CD4-positive, alpha-beta T cell (primary cell): ENCODE data around the gene FYN. TPM values are rescaled to one million over a fixed set of nuclear protein-coding genes. Genes with fewer than 3 reads are reported as not detected.

ENCODE experiments used
- ATAC-seq: fragments of 200-7000 bp; cut with Tn5 transposase; one replicate; pipeline ENCODE4 v1.10.0; 2022; ENCODE audit warnings: mild to moderate bottlenecking; ENCODE audit not compliant: poor library complexity
- CTCF ChIA-PET: fragments of 350-600 bp; sonication (Branson Sonifier 250); formaldehyde crosslinking; loops from one replicate; lab custom pipeline; 2021; ENCODE audit warnings: antibody characterized with exemption, inconsistent platforms; lab: Charles Lee
- POLR2A ChIA-PET: fragments of 350-600 bp; sonication (Branson Sonifier 250); formaldehyde crosslinking; loops from one replicate; lab custom pipeline; 2021; ENCODE audit warnings: antibody characterized with exemption, inconsistent platforms; lab: Charles Lee
- DNase-seq, 14 experiments: peaks; one replicate each; pipeline ENCODE4 v3.0.0-alpha.2; 2013 to 2020; ENCODE audit warnings: mixed read lengths in 2 of 14
- H3K27ac ChIP-seq, 2 donors: one replicate each; pipeline versions ENCODE4 v1.5.1 to v1.7.0; 2013; ENCODE audit warnings: low read length in 2 of 2, low read depth in 1 of 2, mild to moderate bottlenecking in 1 of 2
- H3K27me3 ChIP-seq, 2 experiments: 1 replicate in 1 of 2; 2 replicates in 1 of 2; pipeline versions ENCODE4 v1.6.1 to v1.7.0; 2013; ENCODE audit warnings: low read length in 2 of 2, control low read depth in 1 of 2, mild to moderate bottlenecking in 1 of 2, moderate library complexity in 1 of 2; ENCODE audit not compliant: insufficient read depth in 2 of 2, control insufficient read depth in 1 of 2
- H3K36me3 ChIP-seq: one replicate; pipeline ENCODE4 v1.6.1; 2013; ENCODE audit warnings: low read length, control low read depth; ENCODE audit not compliant: insufficient read depth
- H3K4me1 ChIP-seq: one replicate; pipeline ENCODE4 v1.6.1; 2013; ENCODE audit warnings: low read length, control low read depth; ENCODE audit not compliant: insufficient read depth
- H3K4me3 ChIP-seq: one replicate; pipeline ENCODE4 v1.5.1; 2013; ENCODE audit warnings: mild to moderate bottlenecking, low read length, moderate library complexity
- H3K9me3 ChIP-seq, 2 experiments: 1 replicate in 1 of 2; 2 replicates in 1 of 2; pipeline versions ENCODE4 v1.6.1 to v1.7.0; 2013; ENCODE audit warnings: low read length in 2 of 2, mild to moderate bottlenecking in 2 of 2, control low read depth in 1 of 2, moderate library complexity in 1 of 2; ENCODE audit not compliant: control insufficient read depth in 1 of 2, insufficient read depth in 1 of 2
- H3K27ac Mint-ChIP-seq: one replicate; pipeline ENCODE4 v1.8.0; 2020; ENCODE audit warnings: mixed read lengths
- H3K27me3 Mint-ChIP-seq: one replicate; pipeline ENCODE4 v1.8.0; 2021; ENCODE audit warnings: mixed read lengths
- H3K36me3 Mint-ChIP-seq: one replicate; pipeline ENCODE4 v1.8.0; 2021; ENCODE audit warnings: low read depth, mixed read lengths
- H3K4me1 Mint-ChIP-seq: one replicate; pipeline ENCODE4 v1.8.0; 2021; ENCODE audit warnings: low read depth, mixed read lengths
- H3K4me3 Mint-ChIP-seq: one replicate; pipeline ENCODE4 v1.8.0; 2020; ENCODE audit warnings: mild to moderate bottlenecking, mixed read lengths
- H3K9me3 Mint-ChIP-seq: one replicate; pipeline ENCODE4 v1.8.0; 2020; ENCODE audit warnings: mixed read lengths
- CTCF ChIP-seq: fragments of 200-600 bp; IDR thresholded peaks from one replicate; pipeline ENCODE4 v1.8.0; 2022; ENCODE audit warnings: antibody characterized with exemption, mild to moderate bottlenecking
- intact Hi-C, 2 experiments: fragments of 100-400 bp; cut with DNase I in 1 of 2; cut with micrococcal nuclease in 1 of 2; formaldehyde crosslinking; loops; one replicate each; pipeline versions ENCODE4 v1.15.1 to v1.9.0; 2023 to 2025; cut with DNase I, micrococcal nuclease
- total RNA-seq, 174 experiments: library from RNA in 2 of 174; stranded (reverse) in 2 of 174; gene quantifications; one replicate each; pipeline ENCODE4 v1.2.3 and lab custom pipeline; 2021 to 2026

The FYN gene
- total RNA-seq, 2 experiments from 2014 or later: 419 TPM

GRCh38 chr6:111701146-111701545 is 172.1 kb downstream of the FYN start:
- Histone ChIP-seq H3K27me3 (no peaks in the 10 kb centered on the region), H3K4me1 (peaks cover 20% of the 10 kb centered on the region), H3K27ac (no peak overlapping the region), H3K4me3 (no peak overlapping the region), H3K9me3 (no peaks in the 10 kb centered on the region), H3K36me3 (peaks cover 92% of the 10 kb centered on the region)
- Mint-ChIP-seq H3K27me3 (no peaks in the 10 kb centered on the region), H3K27ac (no peak overlapping the region), H3K9me3 (no peaks in the 10 kb centered on the region), H3K4me1 (peaks cover 57% of the 10 kb centered on the region), H3K36me3 (peaks cover 97% of the 10 kb centered on the region), H3K4me3 (no peak overlapping the region)
- ATAC-seq: no peak
- ChIA-PET CTCF (no interaction called here), POLR2A (no interaction called here)
- no peak for TF ChIP-seq CTCF
- no peak for DNase-seq
- intact Hi-C loops: loop anchor here in 1 of 2 experiments (10.0 kb wide), 1 partner anchor 464 kb away; no protein-coding TSS in a partner anchor

GRCh38 chr6:111700135-111700690 is 173.0 kb downstream of the FYN start:
- DNase-seq: no peak
- H3K4me3 ChIP-seq: no peak overlapping the region
- ChIA-PET CTCF (no interaction called here), POLR2A (interaction anchor here (0.7 kb wide), 1 partner anchor 237 kb away, joined by 3 read pairs; no protein-coding TSS in a partner anchor)
- H3K4me1 Mint-ChIP-seq: peaks cover 66% of the 10 kb centered on the region
- ATAC-seq: no peak
- H3K36me3 Mint-ChIP-seq: peaks cover 100% of the 10 kb centered on the region
- H3K9me3 ChIP-seq: no peaks in the 10 kb centered on the region
- peaks cover 93% of the 10 kb centered on the region for H3K36me3 ChIP-seq
- peaks cover 21% of the 10 kb centered on the region for H3K4me1 ChIP-seq
- no peaks in the 10 kb centered on the region for H3K27me3 ChIP-seq
- no peaks in the 10 kb centered on the region for H3K9me3 Mint-ChIP-seq
- H3K27me3 Mint-ChIP-seq: no peaks in the 10 kb centered on the region
- H3K27ac Mint-ChIP-seq: peak overlapping the region; percentile 19
- no peak overlapping the region for H3K27ac ChIP-seq
- TF ChIP-seq CTCF: no peak
- no peak overlapping the region for H3K4me3 Mint-ChIP-seq
- intact Hi-C loops: loop anchor here in 1 of 2 experiments (10.0 kb wide), 1 partner anchor 465 kb away; no protein-coding TSS in a partner anchor

GRCh38 chr6:111699123-111699522 is 174.1 kb downstream of the FYN start:
- ATAC-seq: peak; percentile 49
- no peak overlapping the region for H3K4me3 Mint-ChIP-seq

More at GRCh38 chr6:111699123-111699522, 174.1 kb downstream of the FYN start:
- Mint-ChIP-seq H3K27ac (peak overlapping the region; percentile 74), H3K9me3 (no peaks in the 10 kb centered on the region), H3K27me3 (no peaks in the 10 kb centered on the region), H3K4me1 (peaks cover 76% of the 10 kb centered on the region), H3K36me3 (peaks cover 100% of the 10 kb centered on the region)
- Histone ChIP-seq H3K4me1 (peaks cover 25% of the 10 kb centered on the region), H3K9me3 (no peaks in the 10 kb centered on the region), H3K27me3 (no peaks in the 10 kb centered on the region), H3K36me3 (peaks cover 97% of the 10 kb centered on the region), H3K27ac (no peak overlapping the region), H3K4me3 (no peak overlapping the region)
- intact Hi-C loops: no loop called here
- CTCF ChIA-PET: interaction anchor here (0.6 kb wide), 1 partner anchor 93 kb away, joined by 3 read pairs; the partner anchor contains the start of gene TRAF3IP2
- peak in 1 of 14 experiments; percentile 33 for DNase-seq
- TF ChIP-seq CTCF: no peak
- POLR2A ChIA-PET: no interaction called here
